Transverse colon (tissue), 4 donors: Measurements from ENCODE around the gene SNRPA1. TPM values are rescaled to one million over a fixed set of nuclear protein-coding genes. Genes with fewer than 3 reads are reported as not detected.

Experiments used
- DNase-seq: peaks from one replicate; pipeline ENCODE4 v3.0.0-alpha.2; 2019
- H3K27ac ChIP-seq, 4 donors: fragments of 200-600 bp; sonication (generic); 2 replicates each; pipeline ENCODE4 v1.5.1; 2016 to 2018; ENCODE audit warnings: inconsistent platforms in 4 of 4
- H3K27me3 ChIP-seq: fragments of 200-600 bp; sonication (generic); 2 replicates; pipeline ENCODE4 v1.5.1; 2017; ENCODE audit warnings: inconsistent platforms
- H3K36me3 ChIP-seq, 4 donors: fragments of 200-600 bp; sonication (generic); 2 replicates each; pipeline ENCODE4 v1.5.1; 2017 to 2019; ENCODE audit warnings: inconsistent platforms in 4 of 4
- H3K4me1 ChIP-seq, 4 donors: fragments of 200-600 bp; sonication (generic); 2 replicates each; pipeline ENCODE4 v1.5.1; 2017 to 2020; ENCODE audit warnings: inconsistent platforms in 4 of 4
- H3K4me3 ChIP-seq, 4 donors: fragments of 200-600 bp; sonication (generic); 1 replicate in 1 of 4; 2 replicates in 3 of 4; pipeline versions ENCODE4 v1.5.1 to v1.6.1; 2017 to 2019; ENCODE audit warnings: inconsistent platforms in 4 of 4
- H3K9me3 ChIP-seq, 2 donors: fragments of 200-600 bp; sonication (generic); 2 replicates each; pipeline ENCODE4 v1.5.1; 2017 to 2019; ENCODE audit warnings: inconsistent platforms in 2 of 2
- EP300 ChIP-seq: sonication (generic); formaldehyde crosslinking; IDR thresholded peaks from one replicate; pipeline ENCODE4 v1.6.1; 2017; ENCODE audit warnings: antibody characterized with exemption, low read depth
- POLR2A ChIP-seq: fragments of 450-650 bp; IDR thresholded peaks from one replicate; pipeline ENCODE4 v1.6.1; 2016; ENCODE audit warnings: antibody characterized with exemption, mild to moderate bottlenecking, moderate library complexity
- POLR2AphosphoS5 ChIP-seq, 3 donors: sonication (generic); formaldehyde crosslinking; IDR thresholded peaks; one replicate each; pipeline ENCODE4 v1.6.1; 2016; ENCODE audit warnings: antibody characterized with exemption in 3 of 3
- WGBS, 2 donors: methylation state at CpG; one replicate each; pipeline ENCODE4 v1.1.5; 2018; ENCODE audit warnings: low coverage in 1 of 2; 5-methylcytosine and 5-hydroxymethylcytosine counted together
- in situ Hi-C, 4 donors: fragments of 200-750 bp; cut with MboI; loops; one replicate each; pipeline versions ENCODE4 v1.15.0 to v1.15.1; 2017; ENCODE audit warnings: low sequenced_read_pairs in 3 of 4, low pct_ligation_motif_present in 1 of 4, low pct_unique_long_range_greater_than_20kb in 1 of 4
- intact Hi-C: fragments of 100-400 bp; cut with DNase I; formaldehyde crosslinking; loops from one replicate; pipeline ENCODE4 v1.15.1; 2023; ENCODE audit warnings: low total_unique reads
- total RNA-seq, 4 donors: library from RNA; depleted of rRNA; stranded (reverse); fragments of >200 nt; gene quantifications; one replicate each; pipeline ENCODE4 v1.1.0, GENCODE V29; 2016
- TF ChIP-seq, protein P1 (sequence below), 5 experiments: fragments of 200-600 bp in 3 of 5; fragments of 450-650 bp in 2 of 5; sonication (generic) in 3 of 5; IDR thresholded peaks; 1 replicate in 2 of 5; 2 replicates in 3 of 5; pipeline ENCODE4 v1.5.1; 2016 to 2017; ENCODE audit warnings: antibody characterized with exemption in 5 of 5, inconsistent platforms in 3 of 5, mild to moderate bottlenecking in 2 of 5, moderate library complexity in 1 of 5

The SNRPA1 gene
- total RNA-seq, 4 donors from 2014 or later = 7.8 to 54.0 (median 25.8) TPM

DNA sequence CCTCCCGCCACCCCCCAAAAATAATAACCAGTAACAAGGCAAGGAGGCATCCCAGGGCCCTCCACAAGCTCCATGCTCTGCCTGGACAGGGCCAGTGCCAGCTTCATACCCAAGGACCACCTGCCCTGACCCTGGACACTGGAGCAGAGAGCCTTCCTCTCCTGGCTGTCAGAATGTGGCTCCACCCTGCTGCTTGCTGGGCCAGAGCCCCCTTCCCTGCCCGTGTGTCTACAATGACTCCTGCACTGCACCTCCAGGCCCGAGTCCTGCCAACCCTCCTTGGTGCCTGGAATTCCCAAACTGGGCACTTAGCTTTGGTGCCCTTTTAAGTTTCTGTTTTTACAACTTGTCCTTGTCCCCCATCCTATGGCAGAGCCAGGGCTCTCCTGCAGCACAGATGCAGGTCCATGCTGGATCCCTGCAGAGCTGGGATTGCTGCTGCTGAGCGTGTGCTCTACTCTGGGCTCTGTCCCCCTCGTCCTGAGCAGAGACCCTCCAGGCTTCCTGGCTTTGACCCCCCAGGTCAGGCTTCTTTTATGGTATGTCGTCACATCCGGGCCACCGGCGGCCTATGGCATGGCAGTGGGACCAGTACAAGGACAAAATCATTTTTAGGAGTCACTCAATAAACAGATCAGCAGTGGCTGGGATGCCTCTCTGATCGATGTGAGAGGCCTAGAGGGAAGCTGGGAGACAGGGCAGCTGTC is 11.4 kb upstream of the SNRPA1 start:
- H3K4me1 ChIP-seq = no peaks in the 10 kb centered on the region
- no peak for DNase-seq
- no peak overlapping the region for H3K4me3 ChIP-seq
- H3K36me3 ChIP-seq = no peaks in the 10 kb centered on the region
- no peak overlapping the region for H3K27ac ChIP-seq
- in situ Hi-C loops (loop anchor here in 1 of 4 donors (25.0 kb wide), 1 partner anchor 181 kb away; the partner anchor contains the start of gene PCSK6), intact Hi-C loops (no loop called here)
- no peaks in the 10 kb centered on the region for H3K27me3 ChIP-seq
- TF ChIP-seq, protein P1, sequence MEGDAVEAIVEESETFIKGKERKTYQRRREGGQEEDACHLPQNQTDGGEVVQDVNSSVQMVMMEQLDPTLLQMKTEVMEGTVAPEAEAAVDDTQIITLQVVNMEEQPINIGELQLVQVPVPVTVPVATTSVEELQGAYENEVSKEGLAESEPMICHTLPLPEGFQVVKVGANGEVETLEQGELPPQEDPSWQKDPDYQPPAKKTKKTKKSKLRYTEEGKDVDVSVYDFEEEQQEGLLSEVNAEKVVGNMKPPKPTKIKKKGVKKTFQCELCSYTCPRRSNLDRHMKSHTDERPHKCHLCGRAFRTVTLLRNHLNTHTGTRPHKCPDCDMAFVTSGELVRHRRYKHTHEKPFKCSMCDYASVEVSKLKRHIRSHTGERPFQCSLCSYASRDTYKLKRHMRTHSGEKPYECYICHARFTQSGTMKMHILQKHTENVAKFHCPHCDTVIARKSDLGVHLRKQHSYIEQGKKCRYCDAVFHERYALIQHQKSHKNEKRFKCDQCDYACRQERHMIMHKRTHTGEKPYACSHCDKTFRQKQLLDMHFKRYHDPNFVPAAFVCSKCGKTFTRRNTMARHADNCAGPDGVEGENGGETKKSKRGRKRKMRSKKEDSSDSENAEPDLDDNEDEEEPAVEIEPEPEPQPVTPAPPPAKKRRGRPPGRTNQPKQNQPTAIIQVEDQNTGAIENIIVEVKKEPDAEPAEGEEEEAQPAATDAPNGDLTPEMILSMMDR (IDR thresholded peaks at IDR 0.05) = no peak
- TF ChIP-seq POLR2AphosphoS5 (IDR thresholded peaks at IDR 0.05) = no peak
- TF ChIP-seq POLR2A = no peak
- TF ChIP-seq EP300 = no peak
- no peaks in the 10 kb centered on the region for H3K9me3 ChIP-seq
- 86% methylated on average over 10 of the region's 10 CpGs; no CpG with 5 or more reads in 1 of the 2 donors for WGBS, 2 donors

DNA sequence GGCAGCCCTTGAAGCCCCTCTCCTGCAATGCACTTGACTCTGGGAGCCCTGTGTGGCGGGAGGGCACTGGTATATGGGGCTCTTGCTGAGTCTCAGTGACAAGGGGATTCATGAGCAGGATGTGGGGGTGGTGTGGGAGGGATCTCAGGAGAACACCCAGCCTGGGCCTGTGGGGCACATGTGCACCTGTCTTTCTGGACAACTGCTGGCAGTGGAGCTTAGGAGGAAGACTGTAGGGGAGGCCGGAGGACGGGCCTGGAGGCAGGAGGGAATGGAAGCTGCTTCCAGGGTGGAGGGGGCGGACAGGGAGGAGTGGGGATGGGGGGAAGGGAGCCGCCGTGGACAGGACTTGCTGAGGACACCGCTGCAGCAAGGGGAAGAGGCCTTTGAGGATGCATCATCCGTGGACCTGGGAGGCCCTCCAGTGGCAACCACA is 10.8 kb upstream of the SNRPA1 start:
- DNase-seq = peak; percentile 3
- intact Hi-C loops = loop anchor here (2.0 kb wide), 1 partner anchor 335 kb away; no protein-coding TSS in a partner anchor

DNA sequence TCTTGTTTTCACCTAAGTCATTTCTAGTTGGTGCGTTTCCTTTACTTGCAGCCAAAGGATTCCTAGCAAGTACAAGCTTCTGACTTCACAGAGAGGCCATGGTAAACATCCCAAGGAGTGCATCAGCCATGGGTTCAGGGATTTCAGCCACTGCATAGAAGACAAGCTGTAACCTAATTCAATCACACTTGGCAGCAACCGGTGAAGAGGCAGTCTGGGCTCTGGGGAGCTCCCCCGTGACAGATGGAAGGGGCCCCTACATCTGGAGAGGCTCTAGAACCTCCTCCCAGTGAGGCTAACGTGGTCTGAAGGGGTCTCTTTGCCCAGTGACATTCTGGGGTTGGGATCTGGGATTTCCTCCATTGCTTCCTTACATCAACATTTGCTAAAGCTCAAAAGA is 8.4 kb upstream of the SNRPA1 start:
- no peaks in the 10 kb centered on the region for H3K36me3 ChIP-seq
- in situ Hi-C loops = loop anchor here in 1 of 4 donors (25.0 kb wide), 1 partner anchor 184 kb away; the partner anchor contains the start of gene PCSK6
- no peaks in the 10 kb centered on the region for H3K9me3 ChIP-seq
- H3K27me3 ChIP-seq = no peaks in the 10 kb centered on the region
- DNase-seq = no peak
- 67 to 90% methylated on average over 2 to 4 of the region's 4 CpGs for WGBS, 2 donors
- no peak overlapping the region for H3K27ac ChIP-seq
- H3K4me3 ChIP-seq = no peak overlapping the region
- no peaks in the 10 kb centered on the region for H3K4me1 ChIP-seq
- no peak for TF ChIP-seq POLR2AphosphoS5 (IDR thresholded peaks at IDR 0.05)
- TF ChIP-seq, protein P1 (IDR thresholded peaks at IDR 0.05) = no peak
- no peak for TF ChIP-seq POLR2A
- no peak for TF ChIP-seq EP300
- intact Hi-C loops = loop anchor here (5.0 kb wide), 1 partner anchor 194 kb away; no protein-coding TSS in a partner anchor

More for the DNA sequence above, 10.8 kb upstream of the SNRPA1 start:
- Histone ChIP-seq H3K27ac (no peak overlapping the region), H3K36me3 (no peaks in the 10 kb centered on the region), H3K9me3 (no peaks in the 10 kb centered on the region), H3K4me1 (no peaks in the 10 kb centered on the region), H3K27me3 (no peaks in the 10 kb centered on the region), H3K4me3 (no peak overlapping the region)
- WGBS, 2 donors = 74 to 94% methylated on average over 7 to 8 of the region's 8 CpGs
- TF ChIP-seq POLR2A (no peak), POLR2AphosphoS5 (IDR thresholded peaks at IDR 0.05) (no peak), EP300 (no peak)
- TF ChIP-seq, protein P1 (IDR thresholded peaks at IDR 0.05) = no peak
- in situ Hi-C loops = loop anchor here in 1 of 4 donors (25.0 kb wide), 1 partner anchor 181 kb away; the partner anchor contains the start of gene PCSK6
